ENCODE data around the gene CCDC12.

Gene CCDC12

DNA sequence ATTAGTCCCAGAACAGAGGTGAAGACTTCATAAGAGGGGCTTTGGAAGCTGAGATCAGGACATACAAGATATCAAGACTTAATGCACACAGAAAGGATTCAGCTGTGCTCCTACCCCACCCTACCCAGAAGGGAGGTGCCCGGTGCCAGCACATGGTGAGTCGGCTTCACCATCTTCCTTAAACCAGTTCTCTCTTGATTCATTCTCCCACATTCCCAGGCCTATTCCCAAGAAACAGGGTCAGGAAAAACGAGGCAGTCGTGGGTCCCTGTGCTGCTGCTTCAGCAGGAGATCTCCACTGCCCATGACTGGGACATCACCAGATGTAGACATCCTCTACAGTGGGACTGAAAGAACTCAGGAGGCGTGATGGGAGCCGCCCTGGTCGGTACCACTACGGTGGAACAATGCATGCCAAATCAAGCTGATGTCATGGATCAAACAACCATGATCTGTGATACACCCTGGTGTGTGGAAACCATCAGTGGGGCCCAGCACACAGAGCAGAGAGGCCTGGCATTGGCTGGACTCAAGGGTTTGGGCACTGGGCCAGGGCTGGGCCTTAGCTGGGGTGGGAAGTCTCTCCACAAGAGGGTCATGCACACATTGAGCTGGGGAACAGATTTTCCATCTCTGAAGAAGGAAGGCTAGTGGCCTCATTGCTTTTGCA lies 41.9 kb downstream of the CCDC12 start:
- DNase-seq: no peak

DNA sequence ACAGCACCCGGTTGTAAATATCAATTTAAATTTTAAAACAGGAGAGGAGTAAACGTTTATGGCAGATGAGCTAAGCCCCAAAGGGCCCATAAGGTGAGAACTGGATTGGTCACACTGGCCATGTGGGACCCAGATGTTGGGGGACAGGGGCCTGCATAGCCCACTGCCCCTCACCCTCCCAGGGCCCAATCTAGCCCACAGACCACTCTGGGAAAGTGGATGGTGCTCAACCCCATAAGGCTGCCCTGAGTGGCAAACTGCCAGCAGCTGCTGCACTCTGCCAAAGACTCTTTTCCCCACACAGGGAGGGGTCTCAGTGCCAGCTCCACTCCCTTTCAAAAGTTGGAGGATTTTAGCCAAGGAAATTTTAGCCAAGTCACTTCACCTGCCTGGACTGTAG lies 42.5 kb downstream of the CCDC12 start:
- no peak for DNase-seq

DNA sequence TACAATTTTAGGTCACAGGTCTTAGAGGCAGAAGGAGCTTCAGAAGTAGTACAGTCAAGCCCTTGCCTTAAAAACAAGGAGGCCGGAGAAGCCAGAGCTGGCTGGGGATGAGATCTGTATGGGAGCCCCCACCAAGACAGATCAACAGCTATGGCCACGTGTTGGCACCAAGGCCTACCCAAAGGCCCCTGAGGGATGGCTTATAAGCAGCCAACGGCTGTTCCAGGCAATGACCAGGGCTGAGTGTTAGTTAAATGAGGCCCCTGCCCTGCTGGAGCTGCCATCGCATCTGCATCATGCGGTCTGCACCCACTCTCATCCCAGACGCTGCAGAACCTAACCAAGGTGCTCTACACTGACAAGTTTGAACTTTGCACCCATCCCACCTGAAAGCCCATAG lies 43.3 kb downstream of the CCDC12 start:
- no peak for DNase-seq

- no peak for DNase-seq
Measured at GRCh38 chr3:46932455-46933225, 43.9 kb downstream of the CCDC12 start.

DNA sequence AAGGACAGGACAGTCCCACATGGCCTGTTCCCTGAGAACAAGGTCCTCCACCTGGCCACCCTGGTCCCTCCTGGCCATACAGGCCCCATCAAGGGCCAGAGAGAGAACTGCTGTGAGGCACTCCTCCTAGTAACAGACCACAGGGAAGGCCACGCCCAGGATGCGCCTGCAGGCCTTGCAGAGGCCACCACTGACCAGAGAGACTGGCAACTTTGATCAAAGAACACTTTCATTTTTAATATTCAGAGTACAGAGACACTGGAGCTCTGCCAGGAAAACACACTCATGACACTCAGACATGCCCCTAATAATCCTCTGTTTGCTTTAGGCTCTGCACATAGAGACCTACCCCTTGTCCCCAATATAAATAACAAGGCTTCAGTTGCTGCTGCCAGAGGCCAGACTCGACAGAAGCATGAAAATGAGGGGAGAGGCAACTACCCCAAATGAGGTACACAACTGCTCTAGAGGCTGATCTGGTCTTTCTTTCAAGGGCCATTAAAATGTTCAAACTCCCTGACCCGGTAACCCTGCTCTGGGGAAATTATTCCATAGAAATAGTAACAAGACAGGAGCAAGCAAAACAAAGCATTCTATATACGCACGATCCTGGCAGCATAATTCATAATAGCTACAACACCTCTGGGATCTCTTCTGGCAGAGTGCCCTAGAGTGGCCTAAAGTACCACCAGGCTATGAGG lies 44.8 kb downstream of the CCDC12 start:
- no peak for DNase-seq

DNA sequence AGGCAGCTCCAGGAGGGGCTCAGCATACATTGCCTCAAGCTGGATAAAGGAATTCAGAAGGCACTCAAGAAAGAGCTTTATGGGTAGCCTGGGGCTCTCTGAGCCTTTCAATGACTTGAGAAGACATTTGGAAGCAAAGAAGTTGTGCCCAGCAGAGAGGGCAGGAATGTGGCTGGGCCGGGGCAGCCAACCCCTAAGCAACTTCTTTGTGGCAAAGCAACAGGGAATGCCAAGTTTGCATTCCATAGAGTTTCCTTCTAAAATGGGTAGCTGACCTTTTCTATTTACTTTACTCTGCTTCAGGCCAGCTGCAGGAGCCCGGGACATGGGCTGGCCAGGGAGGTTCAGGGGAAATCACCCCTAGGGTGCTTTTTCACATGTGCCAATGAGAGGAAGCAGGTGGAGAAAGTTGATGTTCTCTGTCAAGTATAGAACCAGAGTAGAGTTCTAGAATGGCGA lies 45.6 kb downstream of the CCDC12 start:
- DNase-seq: no peak

- DNase-seq: no peak
Measured at GRCh38 chr3:46930166-46930944, 46.2 kb downstream of the CCDC12 start.

DNA sequence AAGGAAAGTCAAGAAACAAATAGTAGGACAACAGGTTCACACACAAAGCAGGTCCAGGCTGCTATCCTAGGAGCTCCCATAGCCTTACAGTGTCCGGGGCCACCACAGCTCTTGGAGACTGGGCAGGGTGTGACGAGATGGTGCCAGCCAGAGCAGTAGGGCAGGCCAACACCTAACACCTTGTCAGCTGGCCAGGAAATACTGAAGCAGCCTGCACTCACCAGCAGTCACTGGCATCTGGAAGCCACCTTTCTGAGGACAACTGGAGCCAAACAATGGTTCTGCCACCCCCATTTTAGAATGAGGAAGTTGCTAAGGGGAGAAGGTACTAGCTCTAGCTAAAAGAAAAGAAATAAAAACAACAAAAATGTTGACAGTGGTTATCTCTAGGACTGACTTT lies 47.2 kb downstream of the CCDC12 start:
- DNase-seq: no peak

GRCh38 chr3:46928282-46928681 lies 48.3 kb downstream of the CCDC12 start:
- no peak for DNase-seq

- no peak for DNase-seq
Measured at GRCh38 chr3:46927718-46928073, 48.8 kb downstream of the CCDC12 start.

- no peak for DNase-seq
Measured at GRCh38 chr3:46926871-46927717, 49.5 kb downstream of the CCDC12 start.

GRCh38 chr3:46926447-46926846 lies 50.1 kb downstream of the CCDC12 start:
- DNase-seq: no peak

DNA sequence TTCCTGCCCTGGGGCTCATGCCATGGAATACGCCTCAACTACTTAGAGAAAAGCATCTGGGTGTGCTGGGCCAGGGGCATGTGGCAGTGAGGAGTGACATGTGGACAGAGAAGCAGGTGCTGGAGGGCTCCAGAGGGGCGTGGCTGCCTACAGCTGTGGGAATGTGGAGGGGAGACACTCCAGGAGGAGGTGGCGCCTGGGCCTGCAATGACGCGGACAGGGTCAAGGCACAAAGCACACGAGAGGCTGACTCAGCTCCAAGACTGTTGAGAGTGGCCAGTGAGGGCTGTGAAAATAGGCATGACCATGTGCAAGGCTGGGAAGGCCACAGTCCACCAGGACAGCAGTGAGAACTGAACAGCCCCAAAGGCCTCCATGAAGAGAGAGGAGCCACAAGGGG lies 50.5 kb downstream of the CCDC12 start:
- DNase-seq: no peak

- DNase-seq: no peak
Measured at GRCh38 chr3:46925585-46925934, 51.0 kb downstream of the CCDC12 start.

DNA sequence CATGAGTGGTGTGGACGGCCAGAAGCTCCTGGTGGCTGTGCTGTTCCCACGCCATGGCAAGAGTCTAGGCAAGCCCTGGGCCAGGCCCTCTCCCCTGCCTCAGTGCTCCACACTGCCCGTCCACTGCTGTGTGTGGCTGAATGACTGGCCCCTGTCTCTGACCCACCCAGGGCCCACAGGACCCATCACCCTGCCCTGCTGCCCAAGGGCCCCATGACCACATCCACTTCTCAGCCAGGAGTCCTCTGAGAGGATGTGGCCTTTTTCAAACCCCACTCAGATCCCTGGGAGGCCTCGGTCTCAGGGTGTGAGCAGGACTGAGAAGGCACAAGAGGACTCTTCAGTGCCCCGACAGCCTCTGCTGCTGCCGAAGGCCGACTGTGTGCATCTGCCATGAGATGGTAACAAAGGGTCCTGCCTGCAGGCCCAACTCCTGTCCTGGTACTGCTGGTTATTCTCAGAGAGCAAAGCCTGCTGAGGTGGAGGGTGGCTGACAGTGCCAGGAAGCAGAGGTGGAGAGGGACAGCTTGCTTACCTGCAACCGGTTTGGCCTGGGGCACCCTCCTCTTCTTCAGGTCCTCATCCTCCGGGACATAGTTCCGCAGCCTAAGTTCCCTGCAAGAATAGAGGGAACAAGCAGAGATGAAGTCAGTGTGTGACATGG lies 51.5 kb downstream of the CCDC12 start:
- no peak for DNase-seq

GRCh38 chr3:46923559-46924350 lies 52.8 kb downstream of the CCDC12 start:
- DNase-seq: no peak

DNA sequence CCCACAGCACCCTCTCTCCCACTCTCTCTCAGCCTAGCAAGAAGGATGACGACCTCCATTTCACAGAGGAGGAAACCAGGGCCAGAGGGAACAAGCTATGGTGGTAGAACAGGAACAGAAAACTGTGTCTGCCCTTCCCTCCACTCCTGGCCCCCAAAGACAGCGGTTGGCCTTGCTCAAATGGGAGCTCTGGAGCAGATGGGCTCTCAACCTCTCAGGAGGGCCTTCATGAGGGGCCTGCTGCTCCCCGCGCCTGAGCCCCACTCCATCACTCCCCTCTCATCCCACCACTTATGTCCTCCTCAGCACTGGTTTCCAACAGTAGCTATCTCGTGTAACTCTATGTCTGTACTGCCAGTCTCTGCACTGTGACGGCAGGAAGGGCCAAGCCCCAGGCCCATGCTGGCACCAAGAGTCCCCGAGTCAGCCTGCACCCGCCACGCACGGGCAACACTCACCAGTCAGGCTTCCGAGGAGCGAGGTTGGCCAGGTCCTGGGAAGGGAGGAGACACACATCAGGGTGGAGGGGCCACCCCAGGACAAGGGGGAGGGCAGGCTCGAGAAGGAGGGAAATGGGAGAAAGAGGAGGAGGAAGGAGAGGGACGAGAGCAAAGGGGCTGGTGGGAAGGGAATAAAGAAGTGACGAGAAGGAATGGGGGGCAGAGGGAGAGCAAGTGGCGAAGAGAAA lies 53.5 kb downstream of the CCDC12 start:
- no peak for DNase-seq

DNA sequence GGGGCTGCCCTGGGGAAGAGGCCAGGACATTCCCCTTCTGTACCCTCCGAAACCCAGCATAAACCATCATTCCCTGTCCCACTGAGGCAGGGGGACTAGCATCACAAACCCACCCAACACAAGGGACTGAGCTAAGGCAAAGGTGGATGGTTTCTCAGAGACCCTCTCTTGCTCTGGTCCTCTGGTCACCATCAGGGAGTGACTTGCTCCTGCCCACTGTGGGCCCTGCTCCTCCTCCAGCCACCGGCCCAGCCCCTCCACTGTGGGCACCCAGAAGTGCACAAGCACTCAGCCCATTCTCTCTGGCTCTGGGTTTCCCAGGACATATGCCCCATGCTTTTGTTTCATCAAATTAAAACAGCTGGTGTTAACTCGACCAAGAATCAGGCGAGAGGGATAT lies 54.1 kb downstream of the CCDC12 start:
- no peak for DNase-seq

DNA sequence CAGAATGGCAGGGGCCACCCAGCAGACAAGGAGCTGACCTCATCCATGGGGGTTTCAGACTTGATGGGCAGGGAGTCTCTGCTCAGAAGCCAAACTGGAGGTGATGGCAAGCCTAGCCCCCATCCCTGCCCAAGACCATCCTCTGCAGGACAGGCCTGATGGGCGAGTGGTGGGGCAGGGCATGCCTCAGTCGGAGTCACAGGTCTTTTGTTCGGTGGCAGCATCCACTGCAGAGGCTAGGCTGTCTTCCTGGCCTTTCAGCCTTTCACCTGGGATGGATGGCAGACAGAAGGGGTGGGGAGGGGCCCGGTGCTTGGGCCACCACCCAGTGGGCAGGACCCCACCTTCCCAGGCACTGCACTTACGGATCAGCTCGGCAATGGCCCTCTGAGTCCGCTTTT lies 54.7 kb downstream of the CCDC12 start:
- no peak for DNase-seq

- DNase-seq: no peak
Measured at GRCh38 chr3:46921041-46921440, 55.5 kb downstream of the CCDC12 start.
